Suprapubic skin (tissue), 4 donors: ENCODE data around the gene GPATCH4.

Experiments used
- CTCF ChIP-seq, 2 donors: fragments of 200-600 bp in 1 of 2; fragments of 450-650 bp in 1 of 2; sonication (generic) in 1 of 2; IDR thresholded peaks; one replicate each; pipeline ENCODE4 v1.5.1; 2016 to 2019; ENCODE audit warnings: antibody characterized with exemption in 2 of 2, mild to moderate bottlenecking in 1 of 2, moderate library complexity in 1 of 2
- EP300 ChIP-seq: sonication (generic); formaldehyde crosslinking; IDR thresholded peaks from one replicate; pipeline ENCODE4 v1.6.1; 2017; ENCODE audit warnings: antibody characterized with exemption
- POLR2A ChIP-seq, 2 donors: fragments of 450-650 bp; IDR thresholded peaks; one replicate each; pipeline ENCODE4 v1.6.1; 2017; ENCODE audit warnings: antibody characterized with exemption in 2 of 2, mild to moderate bottlenecking in 2 of 2, moderate library complexity in 2 of 2
- POLR2AphosphoS5 ChIP-seq, 3 donors: sonication (generic); formaldehyde crosslinking; IDR thresholded peaks; one replicate each; pipeline ENCODE4 v1.6.1; 2017; ENCODE audit warnings: antibody characterized with exemption in 3 of 3

- TF ChIP-seq CTCF (IDR thresholded peaks at IDR 0.05) (no peak), POLR2A (IDR thresholded peaks at IDR 0.05) (no peak), EP300 (no peak), POLR2AphosphoS5 (IDR thresholded peaks at IDR 0.05) (no peak)
These were observed 44.9 kb downstream of the GPATCH4 start for GRCh38 chr1:156556354-156556753.
